Stomach (tissue), 4 donors: ENCODE results near the gene TCP10L.

Experiments used
- CTCF ChIP-seq, 7 experiments: fragments of 450-650 bp in 4 of 7; fragments of 200-600 bp in 3 of 7; sonication (generic) in 3 of 7; IDR thresholded peaks; one replicate each; pipeline ENCODE4 v1.5.1; 2016 to 2019; ENCODE audit warnings: antibody characterized with exemption in 7 of 7, control low read depth in 2 of 7, mild to moderate bottlenecking in 1 of 7
- POLR2AphosphoS5 ChIP-seq, 3 donors: sonication (generic); formaldehyde crosslinking; IDR thresholded peaks; one replicate each; pipeline ENCODE4 v1.6.1; 2016; ENCODE audit warnings: antibody characterized with exemption in 3 of 3

GRCh38 chr21:32572574-32573420 is 12.5 kb downstream of the TCP10L start:
- TF ChIP-seq POLR2AphosphoS5 (IDR thresholded peaks at IDR 0.05) (no peak), CTCF (IDR thresholded peaks at IDR 0.05) (no peak)
